Tibial nerve (tissue), 4 donors: ENCODE results near the gene SPRR2G.

Source experiments
- EP300 ChIP-seq, 2 donors: sonication (generic); formaldehyde crosslinking; IDR thresholded peaks; one replicate each; pipeline ENCODE4 v1.6.1; 2017; ENCODE audit warnings: antibody characterized with exemption in 2 of 2, mild to moderate bottlenecking in 1 of 2
- TF ChIP-seq, protein P1 (sequence below), 5 experiments: fragments of 200-600 bp in 3 of 5; fragments of 450-650 bp in 2 of 5; sonication (generic) in 3 of 5; IDR thresholded peaks; one replicate each; pipeline ENCODE4 v1.5.1; 2016 to 2019; ENCODE audit warnings: antibody characterized with exemption in 5 of 5, mild to moderate bottlenecking in 3 of 5, moderate library complexity in 2 of 5

DNA sequence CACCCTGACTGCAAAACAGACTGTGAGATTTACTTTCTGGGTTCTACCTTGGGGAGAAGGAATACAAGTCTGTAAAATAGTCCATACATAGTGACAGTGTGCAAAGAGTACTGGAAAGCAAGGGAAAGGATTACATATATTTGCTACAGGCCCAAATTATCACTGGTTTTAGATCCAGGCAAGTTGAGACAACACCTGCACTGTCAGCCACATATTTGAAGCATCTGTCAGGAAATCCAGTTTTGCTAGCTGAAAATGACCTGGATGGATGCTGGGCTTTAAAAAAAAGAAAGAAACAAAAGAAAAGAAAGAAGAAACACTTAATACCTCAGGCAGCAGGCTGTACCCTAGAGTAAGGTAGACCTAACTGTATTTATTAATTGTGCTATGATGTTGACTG is 23.9 kb upstream of the SPRR2G start:
- TF ChIP-seq, protein P1, sequence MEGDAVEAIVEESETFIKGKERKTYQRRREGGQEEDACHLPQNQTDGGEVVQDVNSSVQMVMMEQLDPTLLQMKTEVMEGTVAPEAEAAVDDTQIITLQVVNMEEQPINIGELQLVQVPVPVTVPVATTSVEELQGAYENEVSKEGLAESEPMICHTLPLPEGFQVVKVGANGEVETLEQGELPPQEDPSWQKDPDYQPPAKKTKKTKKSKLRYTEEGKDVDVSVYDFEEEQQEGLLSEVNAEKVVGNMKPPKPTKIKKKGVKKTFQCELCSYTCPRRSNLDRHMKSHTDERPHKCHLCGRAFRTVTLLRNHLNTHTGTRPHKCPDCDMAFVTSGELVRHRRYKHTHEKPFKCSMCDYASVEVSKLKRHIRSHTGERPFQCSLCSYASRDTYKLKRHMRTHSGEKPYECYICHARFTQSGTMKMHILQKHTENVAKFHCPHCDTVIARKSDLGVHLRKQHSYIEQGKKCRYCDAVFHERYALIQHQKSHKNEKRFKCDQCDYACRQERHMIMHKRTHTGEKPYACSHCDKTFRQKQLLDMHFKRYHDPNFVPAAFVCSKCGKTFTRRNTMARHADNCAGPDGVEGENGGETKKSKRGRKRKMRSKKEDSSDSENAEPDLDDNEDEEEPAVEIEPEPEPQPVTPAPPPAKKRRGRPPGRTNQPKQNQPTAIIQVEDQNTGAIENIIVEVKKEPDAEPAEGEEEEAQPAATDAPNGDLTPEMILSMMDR (IDR thresholded peaks at IDR 0.05) = no peak
- TF ChIP-seq EP300 (IDR thresholded peaks at IDR 0.05) = no peak
